Liver (tissue), 9 donors: Measurements from ENCODE around the gene OR6A2. TPM values are rescaled to one million over a fixed set of nuclear protein-coding genes. Genes with fewer than 3 reads are reported as not detected.

Source experiments
- DNase-seq: peaks from one replicate; pipeline ENCODE4 v3.0.0-alpha.2; 2017; ENCODE audit warnings: low spot score
- H3K27ac ChIP-seq, 2 donors: one replicate each; pipeline ENCODE4 v1.7.0; 2013; ENCODE audit warnings: inconsistent platforms in 2 of 2, low read length in 2 of 2, control low read depth in 1 of 2, low read depth in 1 of 2, mild to moderate bottlenecking in 1 of 2
- H3K27me3 ChIP-seq, 4 donors: one replicate each; pipeline versions ENCODE4 v1.6.1 to v1.7.0; 2013; ENCODE audit warnings: low read length in 3 of 4, inconsistent platforms in 1 of 4, mild to moderate bottlenecking in 1 of 4, moderate library complexity in 1 of 4; ENCODE audit not compliant: control insufficient read depth in 4 of 4, insufficient read depth in 4 of 4
- H3K36me3 ChIP-seq, 4 donors: one replicate each; pipeline versions ENCODE4 v1.6.1 to v1.7.0; 2013; ENCODE audit warnings: low read length in 3 of 4, mild to moderate bottlenecking in 3 of 4, low read depth in 1 of 4, moderate library complexity in 1 of 4; ENCODE audit not compliant: control insufficient read depth in 4 of 4, insufficient read depth in 3 of 4
- H3K4me1 ChIP-seq, 4 donors: one replicate each; pipeline versions ENCODE4 v1.6.1 to v1.7.0; 2013; ENCODE audit warnings: low read length in 3 of 4, mild to moderate bottlenecking in 3 of 4, moderate library complexity in 1 of 4; ENCODE audit not compliant: control insufficient read depth in 4 of 4, insufficient read depth in 4 of 4
- H3K4me3 ChIP-seq, 3 donors: one replicate each; pipeline versions ENCODE4 v1.6.1 to v1.7.0; 2013; ENCODE audit warnings: low read length in 3 of 3, control low read depth in 1 of 3, low read depth in 1 of 3, mild to moderate bottlenecking in 1 of 3
- H3K9ac ChIP-seq, 2 donors: one replicate each; pipeline ENCODE4 v1.7.0; 2013; ENCODE audit warnings: low read length in 2 of 2, mild to moderate bottlenecking in 2 of 2, moderate library complexity in 2 of 2, control low read depth in 1 of 2, low read depth in 1 of 2
- H3K9me3 ChIP-seq, 4 donors: one replicate each; pipeline versions ENCODE4 v1.6.1 to v1.7.0; 2013; ENCODE audit warnings: low read length in 3 of 4; ENCODE audit not compliant: control insufficient read depth in 4 of 4
- EGR1 ChIP-seq, 2 donors: IDR thresholded peaks; 2 replicates each; pipeline ENCODE4 v1.6.1; 2016 to 2018; ENCODE audit warnings: antibody characterized with exemption in 2 of 2, low read depth in 2 of 2
- FOXA2 ChIP-seq: IDR thresholded peaks from 2 replicates; pipeline ENCODE4 v1.6.1; 2016; ENCODE audit warnings: antibody characterized with exemption
- GABPA ChIP-seq, 2 donors: IDR thresholded peaks in 1 of 2; conservative IDR thresholded peaks in 1 of 2; 2 replicates each; pipeline ENCODE4 v1.6.1; 2016; ENCODE audit warnings: antibody characterized with exemption in 2 of 2, mild to moderate bottlenecking in 1 of 2, moderate library complexity in 1 of 2
- HNF4A ChIP-seq, 2 donors: conservative IDR thresholded peaks; 2 replicates each; pipeline ENCODE4 v1.6.1; 2016; ENCODE audit warnings: antibody characterized with exemption in 2 of 2, mild to moderate bottlenecking in 2 of 2
- HNF4G ChIP-seq: IDR thresholded peaks from 2 replicates; pipeline ENCODE4 v1.6.1; 2016; ENCODE audit warnings: antibody characterized with exemption
- JUND ChIP-seq, 2 donors: IDR thresholded peaks; 2 replicates each; pipeline ENCODE4 v1.6.1; 2016; ENCODE audit warnings: antibody characterized with exemption in 2 of 2
- NR2F2 ChIP-seq: IDR thresholded peaks from 2 replicates; pipeline ENCODE4 v1.6.1; 2016; ENCODE audit warnings: antibody characterized with exemption
- RAD21 ChIP-seq, 2 donors: IDR thresholded peaks; 2 replicates each; pipeline ENCODE4 v1.6.1; 2016; ENCODE audit warnings: antibody characterized with exemption in 2 of 2, mild to moderate bottlenecking in 2 of 2
- RXRA ChIP-seq, 2 donors: IDR thresholded peaks; 2 replicates each; pipeline ENCODE4 v1.6.1; 2017 to 2018; ENCODE audit warnings: antibody characterized with exemption in 2 of 2, mild to moderate bottlenecking in 1 of 2
- SP1 ChIP-seq: IDR thresholded peaks from 2 replicates; pipeline ENCODE4 v1.6.1; 2018; ENCODE audit warnings: antibody characterized with exemption, mild to moderate bottlenecking
- TAF1 ChIP-seq: conservative IDR thresholded peaks from 2 replicates; pipeline ENCODE4 v1.6.1; 2016; ENCODE audit warnings: antibody characterized with exemption, mild to moderate bottlenecking
- YY1 ChIP-seq: IDR thresholded peaks from 2 replicates; pipeline ENCODE4 v1.6.1; 2016; ENCODE audit warnings: antibody characterized with exemption, mild to moderate bottlenecking
- WGBS: extraction: QIAGEN DNeasy Blood & Tissue Kit; methylation state at CpG from one replicate; pipeline ENCODE4 v1.1.7; 2013; 5-methylcytosine and 5-hydroxymethylcytosine counted together
- polyA plus RNA-seq, 2 donors: library from polyadenylated mRNA; stranded (reverse) in 1 of 2; unstranded in 1 of 2; fragments of 200-250 nt in 1 of 2; fragments of >200 nt in 1 of 2; fragmentation: Nextera tagmentation in 1 of 2; extraction: Ambion mirVana in 1 of 2; gene quantifications; one replicate each; pipeline versions ENCODE4 v1.2.1 to v1.2.3, GENCODE V29; 2013 to 2015
- total RNA-seq, 2 donors: library from RNA; depleted of rRNA; stranded (reverse); fragments of >200 nt; gene quantifications; one replicate each; pipeline ENCODE4 v1.2.3, GENCODE V29; 2014
- TF ChIP-seq, protein P1 (sequence below): fragments of 150-350 bp; IDR thresholded peaks from 2 replicates; pipeline ENCODE4 v1.5.1; 2017; ENCODE audit warnings: improper control_type of control experiment, low read depth, low read length; ENCODE audit not compliant: missing input control
- TF ChIP-seq, protein P2 (sequence below): IDR thresholded peaks from 2 replicates; pipeline ENCODE4 v1.6.1; 2016; ENCODE audit warnings: antibody characterized with exemption
- TF ChIP-seq, protein P3 (sequence below): IDR thresholded peaks from 2 replicates; pipeline ENCODE4 v1.6.1; 2016; ENCODE audit warnings: antibody characterized with exemption, mild to moderate bottlenecking
- TF ChIP-seq, protein P4 (sequence below): IDR thresholded peaks from 2 replicates; pipeline ENCODE4 v1.6.1; 2016; ENCODE audit warnings: antibody characterized with exemption
- TF ChIP-seq, protein P5 (sequence below): IDR thresholded peaks from 2 replicates; pipeline ENCODE4 v1.6.1; 2016; ENCODE audit warnings: antibody characterized with exemption
- donor health status: healthy.
- donor health status: healthy.
- donor health status: healthy.
- donor health status: healthy.
- donor health status: healthy.

Gene OR6A2
- total and polyA plus RNA-seq, 4 donors = 0.08 TPM; not detected in 3

DNA sequence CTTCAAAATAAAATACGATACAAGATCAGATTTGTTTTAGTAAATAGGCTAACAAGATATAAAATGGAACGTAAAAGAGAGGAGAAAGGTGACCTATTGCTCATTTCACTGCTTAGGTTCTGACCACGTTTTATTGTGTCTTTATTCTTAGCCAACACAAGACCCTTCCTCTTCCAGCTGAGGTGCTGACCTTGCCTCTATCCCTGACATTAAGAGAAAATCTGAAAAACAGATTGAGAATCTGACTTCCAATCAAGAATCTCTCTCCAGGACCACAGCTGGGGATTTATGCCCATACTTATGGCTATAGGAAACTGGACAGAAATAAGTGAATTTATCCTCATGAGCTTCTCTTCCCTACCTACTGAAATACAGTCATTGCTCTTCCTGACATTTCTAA is 45.9 kb upstream of the OR6A2 start, which contains the start of gene OR10A5:
OR10A5 (plus strand) TSS at position 301 of the 400 bp plus-strand sequence; CDS start at position 301, 0 bp downstream.
- H3K27me3 ChIP-seq = peaks cover 0 to 4% (median 0%) of the 10 kb centered on the region in 4 donors
- WGBS = 69% methylated on average over 3 of the region's 3 CpGs
- H3K27ac ChIP-seq = no peak within 1 kb of the TSS
- no peak within 1 kb of the TSS for H3K9ac ChIP-seq
- H3K36me3 ChIP-seq = no peaks in the 10 kb centered on the region
- DNase-seq = no peak
- no peaks in the 10 kb centered on the region for H3K4me1 ChIP-seq
- no peak for TF ChIP-seq NR2F2
- no peak for TF ChIP-seq GABPA (IDR thresholded peaks at IDR 0.05 in 1 of 2, conservative IDR thresholded peaks at IDR 0.05 in 1 of 2)
- TF ChIP-seq YY1 = no peak
- H3K4me3 ChIP-seq = no peak within 1 kb of the TSS
- H3K9me3 ChIP-seq = peaks cover 0 to 12% (median 5%) of the 10 kb centered on the region in 4 donors

DNA sequence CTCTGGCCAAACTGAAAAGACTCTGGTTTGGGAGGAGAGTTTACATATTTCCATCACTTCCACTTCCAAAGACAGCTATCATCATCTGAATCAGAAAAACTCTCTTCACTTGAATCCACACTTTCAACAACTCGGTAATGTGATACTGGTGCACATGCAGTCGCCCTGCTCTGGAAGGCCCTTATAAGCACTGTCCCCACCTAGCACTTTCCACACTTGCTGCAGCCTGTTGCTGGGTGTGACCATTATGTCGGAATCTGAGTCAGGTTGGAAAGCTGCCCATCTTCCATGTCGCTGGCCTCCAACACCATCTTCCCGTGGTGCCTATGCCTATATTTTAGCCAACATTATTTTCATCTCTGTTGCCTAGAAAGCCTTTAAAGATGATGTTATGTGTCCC is 44.9 kb upstream of the OR6A2 start:
- TF ChIP-seq, protein P1, sequence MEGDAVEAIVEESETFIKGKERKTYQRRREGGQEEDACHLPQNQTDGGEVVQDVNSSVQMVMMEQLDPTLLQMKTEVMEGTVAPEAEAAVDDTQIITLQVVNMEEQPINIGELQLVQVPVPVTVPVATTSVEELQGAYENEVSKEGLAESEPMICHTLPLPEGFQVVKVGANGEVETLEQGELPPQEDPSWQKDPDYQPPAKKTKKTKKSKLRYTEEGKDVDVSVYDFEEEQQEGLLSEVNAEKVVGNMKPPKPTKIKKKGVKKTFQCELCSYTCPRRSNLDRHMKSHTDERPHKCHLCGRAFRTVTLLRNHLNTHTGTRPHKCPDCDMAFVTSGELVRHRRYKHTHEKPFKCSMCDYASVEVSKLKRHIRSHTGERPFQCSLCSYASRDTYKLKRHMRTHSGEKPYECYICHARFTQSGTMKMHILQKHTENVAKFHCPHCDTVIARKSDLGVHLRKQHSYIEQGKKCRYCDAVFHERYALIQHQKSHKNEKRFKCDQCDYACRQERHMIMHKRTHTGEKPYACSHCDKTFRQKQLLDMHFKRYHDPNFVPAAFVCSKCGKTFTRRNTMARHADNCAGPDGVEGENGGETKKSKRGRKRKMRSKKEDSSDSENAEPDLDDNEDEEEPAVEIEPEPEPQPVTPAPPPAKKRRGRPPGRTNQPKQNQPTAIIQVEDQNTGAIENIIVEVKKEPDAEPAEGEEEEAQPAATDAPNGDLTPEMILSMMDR = no peak
- no peak for TF ChIP-seq HNF4A (conservative IDR thresholded peaks at IDR 0.05)
- TF ChIP-seq NR2F2 = no peak
- no peak for TF ChIP-seq EGR1 (IDR thresholded peaks at IDR 0.05; ENCODE audit: low read depth in 2 of 2)
- TF ChIP-seq, protein P2, sequence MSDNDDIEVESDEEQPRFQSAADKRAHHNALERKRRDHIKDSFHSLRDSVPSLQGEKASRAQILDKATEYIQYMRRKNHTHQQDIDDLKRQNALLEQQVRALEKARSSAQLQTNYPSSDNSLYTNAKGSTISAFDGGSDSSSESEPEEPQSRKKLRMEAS = no peak
- TF ChIP-seq, protein P3, sequence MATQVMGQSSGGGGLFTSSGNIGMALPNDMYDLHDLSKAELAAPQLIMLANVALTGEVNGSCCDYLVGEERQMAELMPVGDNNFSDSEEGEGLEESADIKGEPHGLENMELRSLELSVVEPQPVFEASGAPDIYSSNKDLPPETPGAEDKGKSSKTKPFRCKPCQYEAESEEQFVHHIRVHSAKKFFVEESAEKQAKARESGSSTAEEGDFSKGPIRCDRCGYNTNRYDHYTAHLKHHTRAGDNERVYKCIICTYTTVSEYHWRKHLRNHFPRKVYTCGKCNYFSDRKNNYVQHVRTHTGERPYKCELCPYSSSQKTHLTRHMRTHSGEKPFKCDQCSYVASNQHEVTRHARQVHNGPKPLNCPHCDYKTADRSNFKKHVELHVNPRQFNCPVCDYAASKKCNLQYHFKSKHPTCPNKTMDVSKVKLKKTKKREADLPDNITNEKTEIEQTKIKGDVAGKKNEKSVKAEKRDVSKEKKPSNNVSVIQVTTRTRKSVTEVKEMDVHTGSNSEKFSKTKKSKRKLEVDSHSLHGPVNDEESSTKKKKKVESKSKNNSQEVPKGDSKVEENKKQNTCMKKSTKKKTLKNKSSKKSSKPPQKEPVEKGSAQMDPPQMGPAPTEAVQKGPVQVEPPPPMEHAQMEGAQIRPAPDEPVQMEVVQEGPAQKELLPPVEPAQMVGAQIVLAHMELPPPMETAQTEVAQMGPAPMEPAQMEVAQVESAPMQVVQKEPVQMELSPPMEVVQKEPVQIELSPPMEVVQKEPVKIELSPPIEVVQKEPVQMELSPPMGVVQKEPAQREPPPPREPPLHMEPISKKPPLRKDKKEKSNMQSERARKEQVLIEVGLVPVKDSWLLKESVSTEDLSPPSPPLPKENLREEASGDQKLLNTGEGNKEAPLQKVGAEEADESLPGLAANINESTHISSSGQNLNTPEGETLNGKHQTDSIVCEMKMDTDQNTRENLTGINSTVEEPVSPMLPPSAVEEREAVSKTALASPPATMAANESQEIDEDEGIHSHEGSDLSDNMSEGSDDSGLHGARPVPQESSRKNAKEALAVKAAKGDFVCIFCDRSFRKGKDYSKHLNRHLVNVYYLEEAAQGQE = no peak
- no peak for TF ChIP-seq FOXA2
- TF ChIP-seq GABPA (IDR thresholded peaks at IDR 0.05 in 1 of 2, conservative IDR thresholded peaks at IDR 0.05 in 1 of 2) = no peak
- TF ChIP-seq RXRA (IDR thresholded peaks at IDR 0.05) = no peak
- TF ChIP-seq, protein P4, sequence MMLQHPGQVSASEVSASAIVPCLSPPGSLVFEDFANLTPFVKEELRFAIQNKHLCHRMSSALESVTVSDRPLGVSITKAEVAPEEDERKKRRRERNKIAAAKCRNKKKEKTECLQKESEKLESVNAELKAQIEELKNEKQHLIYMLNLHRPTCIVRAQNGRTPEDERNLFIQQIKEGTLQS = no peak
- no peak for TF ChIP-seq SP1
- no peak for TF ChIP-seq HNF4G
- TF ChIP-seq, protein P5, sequence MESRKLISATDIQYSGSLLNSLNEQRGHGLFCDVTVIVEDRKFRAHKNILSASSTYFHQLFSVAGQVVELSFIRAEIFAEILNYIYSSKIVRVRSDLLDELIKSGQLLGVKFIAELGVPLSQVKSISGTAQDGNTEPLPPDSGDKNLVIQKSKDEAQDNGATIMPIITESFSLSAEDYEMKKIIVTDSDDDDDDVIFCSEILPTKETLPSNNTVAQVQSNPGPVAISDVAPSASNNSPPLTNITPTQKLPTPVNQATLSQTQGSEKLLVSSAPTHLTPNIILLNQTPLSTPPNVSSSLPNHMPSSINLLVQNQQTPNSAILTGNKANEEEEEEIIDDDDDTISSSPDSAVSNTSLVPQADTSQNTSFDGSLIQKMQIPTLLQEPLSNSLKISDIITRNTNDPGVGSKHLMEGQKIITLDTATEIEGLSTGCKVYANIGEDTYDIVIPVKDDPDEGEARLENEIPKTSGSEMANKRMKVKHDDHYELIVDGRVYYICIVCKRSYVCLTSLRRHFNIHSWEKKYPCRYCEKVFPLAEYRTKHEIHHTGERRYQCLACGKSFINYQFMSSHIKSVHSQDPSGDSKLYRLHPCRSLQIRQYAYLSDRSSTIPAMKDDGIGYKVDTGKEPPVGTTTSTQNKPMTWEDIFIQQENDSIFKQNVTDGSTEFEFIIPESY = no peak
- TF ChIP-seq RAD21 (IDR thresholded peaks at IDR 0.05) = no peak
- no peak for TF ChIP-seq TAF1
- TF ChIP-seq YY1 = no peak
- no peak for TF ChIP-seq JUND (IDR thresholded peaks at IDR 0.05)
- Histone ChIP-seq H3K27me3 (peaks cover 0 to 4% (median 0%) of the 10 kb centered on the region in 4 donors), H3K9me3 (peaks cover 0 to 12% (median 5%) of the 10 kb centered on the region in 4 donors), H3K9ac (no peak overlapping the region), H3K36me3 (no peaks in the 10 kb centered on the region), H3K4me3 (no peak overlapping the region), H3K4me1 (no peaks in the 10 kb centered on the region), H3K27ac (no peak overlapping the region)
- 88% methylated on average over 5 of the region's 5 CpGs for WGBS
- DNase-seq = no peak
